Muscle of leg (tissue), 11 donors: ENCODE data around the gene RTN4R. TPM values are rescaled to one million over a fixed set of nuclear protein-coding genes. Genes with fewer than 3 reads are reported as not detected.
A peak's percentile ranks its signal among the peaks of the same experiment; 100 is the strongest.

ENCODE experiments used
- DNase-seq: peaks from one replicate; pipeline ENCODE4 v3.0.0; 2013
- H3K27ac ChIP-seq: one replicate; pipeline ENCODE4 v1.5.1; 2013; ENCODE audit warnings: mild to moderate bottlenecking, low read length, control low read depth
- H3K27me3 ChIP-seq: one replicate; pipeline ENCODE4 v1.6.1; 2013; ENCODE audit warnings: low read length; ENCODE audit not compliant: control insufficient read depth, insufficient read depth
- H3K36me3 ChIP-seq: one replicate; pipeline ENCODE4 v1.6.1; 2013; ENCODE audit warnings: low read length; ENCODE audit not compliant: control insufficient read depth, insufficient read depth
- H3K4me1 ChIP-seq: one replicate; pipeline ENCODE4 v1.6.1; 2013; ENCODE audit warnings: low read length; ENCODE audit not compliant: control insufficient read depth, insufficient read depth
- H3K4me3 ChIP-seq: one replicate; pipeline ENCODE4 v1.5.1; 2013; ENCODE audit warnings: low read length, control low read depth
- H3K9me3 ChIP-seq: replicated peaks from 2 replicates; pipeline ENCODE4 v1.6.1; 2013; ENCODE audit warnings: low read depth, low read length; ENCODE audit not compliant: control insufficient read depth
- WGBS: methylation state at CpG from one replicate; pipeline ENCODE4 v1.1.5; 2013; ENCODE audit warnings: missing lambda C conversion rate; ENCODE audit not compliant: insufficient coverage; 5-methylcytosine and 5-hydroxymethylcytosine counted together
- polyA plus RNA-seq, 8 donors: library from polyadenylated mRNA; unstranded; fragments of 120-200 nt; gene quantifications; one replicate each; pipeline versions ENCODE4 v1.2.1 to v1.2.3, GENCODE V29; 2013; ENCODE audit warnings: inconsistent platforms in 1 of 8, low replicate concordance in 1 of 8; ENCODE audit not compliant: insufficient read length in 8 of 8, insufficient read depth in 1 of 8
- total RNA-seq: library from RNA; stranded (reverse); fragments of 120-200 nt; gene quantifications from one replicate; pipeline ENCODE4 v1.2.4, GENCODE V29; 2013

RTN4R gene
- total and polyA plus RNA-seq, 9 donors, result 7.3 to 19.0 (median 13.5) TPM

DNA sequence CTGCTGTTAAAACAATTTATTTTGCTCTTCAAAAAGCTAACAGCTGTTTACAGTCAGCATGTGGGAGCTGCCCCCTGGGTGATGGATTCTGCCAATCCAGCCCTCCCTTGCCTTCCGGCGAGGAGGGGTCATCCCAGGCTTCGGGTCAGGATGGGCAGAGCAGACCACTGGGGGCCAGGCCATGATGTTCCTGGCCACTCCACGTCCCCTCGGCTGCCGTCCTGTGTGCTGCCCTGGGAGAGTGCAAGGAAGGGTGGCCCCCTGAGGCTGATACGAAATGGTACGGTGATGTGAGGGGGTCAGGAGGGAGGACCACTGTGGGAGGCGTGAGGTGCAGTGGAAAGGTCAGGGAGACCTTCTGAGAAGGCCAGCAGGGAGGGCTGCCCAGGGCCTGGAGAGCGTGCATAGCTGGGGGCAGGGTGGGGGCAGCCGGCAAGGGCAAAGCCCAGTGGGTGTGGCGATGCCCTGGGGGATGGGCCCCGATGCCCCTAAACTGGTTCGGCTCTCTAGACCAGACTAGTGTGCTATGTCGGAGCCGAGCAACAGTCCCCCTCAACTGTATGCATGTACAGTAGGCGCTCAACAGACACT, 41.3 kb downstream of the RTN4R start:
- WGBS, result 58% methylated on average over 17 of the region's 17 CpGs
- H3K4me1 ChIP-seq, result peaks cover 57% of the 10 kb centered on the region
- no peak overlapping the region for H3K4me3 ChIP-seq
- no peaks in the 10 kb centered on the region for H3K36me3 ChIP-seq
- DNase-seq, result no peak
- H3K27ac ChIP-seq, result peak overlapping the region; percentile 13
- no peaks in the 10 kb centered on the region for H3K9me3 ChIP-seq
- no peaks in the 10 kb centered on the region for H3K27me3 ChIP-seq

DNA sequence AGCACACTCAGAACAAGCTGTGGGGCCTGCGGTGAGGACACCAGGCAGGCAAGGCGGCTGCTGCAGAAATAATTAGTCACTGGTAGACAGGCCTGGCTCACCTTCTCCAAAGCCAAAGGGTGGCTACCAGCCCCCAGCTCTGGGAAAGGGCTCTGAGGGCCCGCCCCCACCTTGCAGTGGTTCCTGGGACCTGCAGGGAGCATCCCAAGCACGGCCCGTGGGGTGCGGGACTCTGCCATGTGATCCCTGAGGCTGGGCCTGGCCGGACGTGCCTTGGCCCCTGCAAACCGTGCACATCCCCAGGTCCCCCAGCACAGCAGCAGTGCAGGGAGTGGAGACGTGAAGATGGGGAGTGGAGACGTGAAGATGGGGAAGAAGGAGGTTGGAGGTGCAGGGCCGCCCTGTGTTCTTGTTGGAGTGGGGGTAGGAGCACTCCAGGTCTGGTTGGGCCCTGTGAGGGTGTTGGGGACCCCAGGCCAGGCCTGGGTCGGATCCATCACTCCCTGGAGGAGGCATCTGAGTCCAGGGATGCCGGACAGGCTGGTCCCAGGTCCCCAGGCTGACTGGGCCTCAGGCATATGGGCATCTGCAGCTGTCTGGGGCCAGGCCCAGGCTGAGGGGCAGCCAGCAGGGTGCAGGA, 41.9 kb downstream of the RTN4R start:
- H3K4me1 ChIP-seq, result peaks cover 57% of the 10 kb centered on the region
- no peaks in the 10 kb centered on the region for H3K27me3 ChIP-seq
- no peak overlapping the region for H3K27ac ChIP-seq
- H3K4me3 ChIP-seq, result no peak overlapping the region
- H3K9me3 ChIP-seq, result no peaks in the 10 kb centered on the region
- H3K36me3 ChIP-seq, result no peaks in the 10 kb centered on the region
- WGBS, result 51% methylated on average over 7 of the region's 14 CpGs
- no peak for DNase-seq

DNA sequence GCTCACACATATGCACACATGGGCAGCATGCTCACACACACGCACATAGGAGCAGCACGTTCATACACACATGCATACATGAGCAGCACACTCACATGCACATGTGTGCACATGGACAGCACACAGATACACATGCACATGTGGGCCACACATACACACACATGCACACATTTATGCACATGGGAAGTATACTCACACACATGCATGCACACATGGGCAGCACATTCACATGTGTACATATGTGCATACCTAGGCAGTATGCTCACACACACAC, 42.5 kb downstream of the RTN4R start:
- Histone ChIP-seq H3K4me1 (peaks cover 54% of the 10 kb centered on the region), H3K4me3 (no peak overlapping the region), H3K36me3 (no peaks in the 10 kb centered on the region), H3K27me3 (no peaks in the 10 kb centered on the region), H3K27ac (no peak overlapping the region), H3K9me3 (no peaks in the 10 kb centered on the region)
- DNase-seq, result no peak
- whole genome bisulfite sequencing, result 83% methylated on average over 2 of the region's 2 CpGs

DNA sequence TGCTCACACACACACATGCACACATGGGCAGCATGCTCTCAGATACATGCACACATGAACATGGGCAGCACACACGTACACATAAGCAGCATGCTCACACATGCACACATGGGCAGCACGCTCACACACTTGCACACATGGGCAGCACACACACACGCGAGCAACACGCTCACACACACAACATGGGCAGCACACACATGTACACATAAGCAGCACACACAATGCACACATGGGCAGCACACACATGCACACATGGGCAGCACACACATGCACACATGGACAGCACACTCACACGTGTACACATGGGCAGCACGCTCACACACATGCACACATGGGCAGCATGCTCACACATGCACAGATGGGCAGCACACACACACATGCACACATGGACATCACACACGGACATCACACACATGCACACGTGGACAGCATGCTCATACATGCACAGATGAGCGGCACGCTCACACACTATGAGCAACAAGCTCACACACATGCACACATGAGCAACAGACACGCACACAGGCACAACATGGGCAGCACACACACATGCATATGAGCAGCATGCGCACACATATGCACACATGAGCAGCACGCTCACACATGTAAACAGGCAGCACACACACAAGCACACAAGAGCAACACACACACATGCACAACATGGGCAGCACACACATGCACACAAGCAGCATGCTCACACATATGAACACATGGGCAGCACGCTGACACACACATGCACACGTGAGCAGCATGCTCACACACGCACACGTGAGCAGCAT, 43.0 kb downstream of the RTN4R start:
- H3K27me3 ChIP-seq, result no peaks in the 10 kb centered on the region
- H3K4me1 ChIP-seq, result peaks cover 49% of the 10 kb centered on the region
- WGBS, result 87% methylated on average over 14 of the region's 18 CpGs
- no peak for DNase-seq
- H3K4me3 ChIP-seq, result no peak overlapping the region
- H3K27ac ChIP-seq, result no peak overlapping the region
- H3K9me3 ChIP-seq, result no peaks in the 10 kb centered on the region
- no peaks in the 10 kb centered on the region for H3K36me3 ChIP-seq

DNA sequence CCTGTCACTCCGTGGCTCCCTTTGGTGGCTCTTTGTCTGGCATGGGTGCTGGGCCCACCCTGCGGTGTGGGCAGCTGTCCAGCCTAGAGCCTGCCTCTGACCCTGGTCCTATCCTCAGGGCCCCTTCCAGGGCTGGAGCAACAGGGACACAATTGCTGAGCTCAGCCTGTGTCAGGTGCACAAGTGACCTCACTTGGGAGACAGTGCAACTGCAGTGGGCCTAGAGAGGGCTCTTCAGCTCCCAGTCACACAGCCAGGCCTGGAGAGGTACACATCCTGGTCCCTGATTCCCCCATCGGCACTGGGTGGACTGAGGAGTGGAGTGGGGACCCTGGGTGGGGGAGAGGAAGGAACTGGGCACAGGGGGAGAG, 43.9 kb downstream of the RTN4R start:
- H3K36me3 ChIP-seq, result no peaks in the 10 kb centered on the region
- peaks cover 4% of the 10 kb centered on the region for H3K9me3 ChIP-seq
- no peak overlapping the region for H3K4me3 ChIP-seq
- no peaks in the 10 kb centered on the region for H3K27me3 ChIP-seq
- 79% methylated on average over 2 of the region's 3 CpGs for WGBS
- H3K4me1 ChIP-seq, result peaks cover 40% of the 10 kb centered on the region
- no peak for DNase-seq
- H3K27ac ChIP-seq, result no peak overlapping the region

DNA sequence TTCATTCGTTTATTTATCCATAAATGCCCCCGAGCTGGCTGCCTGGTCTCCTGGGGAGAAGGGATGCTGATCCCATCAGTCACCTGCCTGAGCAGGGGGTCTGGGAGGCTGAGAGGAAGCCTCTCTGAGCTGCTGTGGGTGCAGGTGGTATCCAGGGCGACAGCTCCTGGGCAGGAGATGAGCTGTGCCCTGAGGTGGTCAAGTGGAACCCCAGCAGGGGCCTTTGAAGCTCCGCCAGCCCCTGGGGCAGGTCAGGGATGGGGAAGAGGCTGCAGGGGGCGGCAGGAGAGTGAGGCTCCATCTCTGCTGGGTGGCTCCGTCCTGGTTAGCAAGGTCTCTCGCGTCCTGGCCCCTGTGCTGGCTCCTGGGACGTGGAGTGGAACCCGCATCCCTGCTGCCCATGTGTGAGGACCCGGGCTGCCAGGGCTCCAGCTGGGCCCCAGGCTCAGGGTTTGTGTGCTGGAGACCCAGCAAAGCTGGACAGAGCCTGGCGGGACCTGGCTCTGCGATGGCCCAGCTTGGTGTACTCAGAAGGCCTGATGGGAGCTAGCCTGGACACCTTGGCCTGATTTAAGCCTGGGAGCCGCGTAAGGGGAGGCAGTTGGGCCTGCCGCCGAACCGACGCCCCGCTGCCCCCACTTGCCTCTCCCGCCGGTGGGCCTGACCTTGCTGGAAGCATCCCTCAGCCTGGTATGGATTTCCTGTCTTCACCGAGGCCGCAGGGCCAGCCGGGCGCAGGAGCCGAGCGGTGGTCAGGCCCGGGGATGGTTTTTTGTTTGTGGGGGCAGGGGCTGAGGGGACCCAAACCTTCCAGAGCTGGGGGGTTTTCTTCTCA, 44.5 kb downstream of the RTN4R start:
- no peak for DNase-seq
- H3K4me1 ChIP-seq, result peaks cover 34% of the 10 kb centered on the region
- no peak overlapping the region for H3K27ac ChIP-seq
- no peaks in the 10 kb centered on the region for H3K36me3 ChIP-seq
- 80% methylated on average over 23 of the region's 29 CpGs for WGBS
- H3K4me3 ChIP-seq, result no peak overlapping the region
- H3K9me3 ChIP-seq, result peaks cover 4% of the 10 kb centered on the region
- H3K27me3 ChIP-seq, result no peaks in the 10 kb centered on the region

DNA sequence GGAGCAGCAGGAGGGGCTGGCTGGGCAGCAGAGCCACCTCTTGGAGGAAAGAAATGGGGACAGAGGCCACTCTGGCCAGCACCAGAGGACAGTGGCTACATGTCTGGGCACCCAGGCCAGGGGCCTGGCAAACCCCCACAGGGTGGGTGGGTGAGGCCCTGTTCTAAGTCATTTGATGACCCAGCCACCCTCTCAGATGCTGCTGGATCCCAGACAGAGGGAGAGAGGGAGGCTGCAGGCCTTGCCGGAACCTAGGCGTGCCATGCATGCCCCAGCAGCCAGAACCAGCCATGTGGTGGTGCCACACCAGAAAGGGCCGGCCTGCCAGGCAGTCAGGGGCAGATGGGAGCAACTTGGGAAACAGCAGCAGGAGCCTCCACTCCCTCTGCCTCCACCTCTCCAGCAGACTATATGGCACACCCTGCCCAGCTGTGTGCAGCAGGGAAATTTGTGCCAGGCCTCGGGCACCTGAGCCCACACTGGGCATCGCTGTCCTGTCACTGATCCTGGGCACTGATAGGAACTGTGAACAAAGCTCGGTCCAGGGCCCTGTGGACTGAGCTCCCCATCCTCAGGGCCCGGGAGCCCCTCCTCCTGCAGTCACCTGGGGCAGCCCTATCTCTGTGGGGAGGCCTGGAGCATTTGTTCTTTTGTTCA, 45.2 kb downstream of the RTN4R start:
- H3K27ac ChIP-seq, result no peak overlapping the region
- WGBS, result 87% methylated on average over 6 of the region's 7 CpGs

DNA sequence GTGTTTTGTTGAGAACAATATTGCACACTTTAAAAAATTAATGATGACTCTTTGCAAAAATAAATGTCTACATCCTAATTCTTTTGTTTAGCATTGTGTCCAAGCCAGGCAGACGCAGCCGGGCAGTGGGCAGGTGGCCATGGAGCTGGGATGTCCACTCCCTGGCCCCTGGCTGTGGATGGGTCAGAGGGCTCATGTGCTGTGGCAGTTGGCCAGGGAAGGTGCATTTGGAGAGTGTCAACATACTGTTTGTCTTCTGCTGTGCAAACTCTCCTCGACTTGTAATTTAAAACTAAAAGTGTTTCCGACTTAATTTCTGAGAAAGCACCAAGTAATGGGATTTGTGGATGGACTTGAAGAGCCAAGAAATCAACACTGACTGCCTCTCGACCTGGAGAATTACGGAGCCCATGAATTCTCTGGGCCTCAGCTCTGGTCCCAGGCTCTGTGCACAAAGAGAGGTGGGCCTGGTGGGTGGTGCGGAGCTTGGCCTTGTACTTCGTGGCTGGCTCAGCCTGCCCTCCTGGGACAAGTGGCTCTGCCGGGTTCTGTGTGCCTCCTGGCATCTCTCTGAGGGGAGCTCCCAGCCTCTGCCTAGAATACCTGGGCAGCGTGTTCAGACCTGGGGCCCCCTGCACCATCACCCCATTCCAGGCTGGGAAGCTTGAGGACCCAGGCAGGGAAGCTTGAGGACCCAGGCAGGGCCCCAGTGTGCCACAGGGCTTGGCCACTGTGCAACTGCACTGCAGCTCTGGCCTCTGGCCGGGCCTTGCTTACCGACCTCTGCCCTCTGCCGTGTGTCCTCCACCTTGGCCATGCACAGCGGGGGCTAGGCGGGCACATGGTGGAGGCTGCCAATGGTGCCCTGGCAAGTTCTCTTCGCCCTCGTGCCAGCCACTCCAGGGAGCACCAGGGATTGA, 46.4 kb downstream of the RTN4R start:
- no peaks in the 10 kb centered on the region for H3K27me3 ChIP-seq
- no peak overlapping the region for H3K4me3 ChIP-seq
- no peak overlapping the region for H3K27ac ChIP-seq
- H3K36me3 ChIP-seq, result no peaks in the 10 kb centered on the region
- WGBS, result 59% methylated on average over 14 of the region's 17 CpGs
- DNase-seq, result no peak
- H3K9me3 ChIP-seq, result peaks cover 4% of the 10 kb centered on the region
- peaks cover 20% of the 10 kb centered on the region for H3K4me1 ChIP-seq

More for the DNA sequence above, 45.2 kb downstream of the RTN4R start:
- Histone ChIP-seq H3K9me3 (peaks cover 4% of the 10 kb centered on the region), H3K4me1 (peaks cover 32% of the 10 kb centered on the region), H3K36me3 (no peaks in the 10 kb centered on the region), H3K4me3 (no peak overlapping the region), H3K27me3 (no peaks in the 10 kb centered on the region)
- DNase-seq, result no peak

DNA sequence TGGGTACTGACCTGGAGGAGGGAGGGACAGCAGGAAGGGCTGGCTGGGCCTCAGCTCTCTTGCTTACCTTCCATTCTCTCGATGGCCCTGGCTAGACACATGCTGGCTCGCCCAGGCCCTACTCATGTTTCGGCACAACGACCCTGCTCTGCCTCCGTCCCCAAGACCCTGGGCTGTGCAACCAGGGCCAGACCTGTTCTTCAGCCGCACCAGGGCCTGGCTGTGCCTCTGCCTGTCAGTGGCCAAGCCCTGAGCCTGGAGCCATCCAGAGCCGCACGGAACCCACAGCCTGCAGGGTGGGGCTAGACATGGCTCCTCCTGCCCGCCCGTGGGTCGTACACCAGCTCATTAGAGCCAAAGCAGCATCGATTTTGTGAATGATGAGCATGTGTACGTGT, 47.5 kb downstream of the RTN4R start:
- 78% methylated on average over 12 of the region's 13 CpGs for WGBS
- DNase-seq, result no peak
- Histone ChIP-seq H3K4me3 (no peak overlapping the region), H3K9me3 (peaks cover 4% of the 10 kb centered on the region), H3K4me1 (peaks cover 9% of the 10 kb centered on the region), H3K27me3 (no peaks in the 10 kb centered on the region), H3K27ac (no peak overlapping the region), H3K36me3 (no peaks in the 10 kb centered on the region)
